IPS-18a (cell line): ENCODE results near the gene TMEM161B.
A peak's percentile ranks its signal among the peaks of the same experiment; 100 is the strongest.

Source experiments
- H3K27ac ChIP-seq: one replicate; pipeline ENCODE4 v1.5.1; 2013; ENCODE audit warnings: low read length
- H3K27me3 ChIP-seq: one replicate; pipeline ENCODE4 v1.6.1; 2013; ENCODE audit warnings: mild to moderate bottlenecking, low read length; ENCODE audit not compliant: control insufficient read depth, insufficient read depth
- H3K36me3 ChIP-seq: one replicate; pipeline ENCODE4 v1.6.1; 2013; ENCODE audit warnings: low read depth, low read length; ENCODE audit not compliant: control insufficient read depth
- H3K4me1 ChIP-seq: one replicate; pipeline ENCODE4 v1.6.1; 2013; ENCODE audit warnings: low read depth, low read length; ENCODE audit not compliant: control insufficient read depth
- H3K4me3 ChIP-seq: one replicate; pipeline ENCODE4 v1.5.1; 2013; ENCODE audit warnings: low read length
- H3K9ac ChIP-seq: one replicate; pipeline ENCODE4 v1.6.1; 2013; ENCODE audit warnings: mild to moderate bottlenecking, low read length, moderate library complexity
- H3K9me3 ChIP-seq: one replicate; pipeline ENCODE4 v1.6.1; 2013; ENCODE audit warnings: low read depth, low read length; ENCODE audit not compliant: control insufficient read depth

The TMEM161B gene

GRCh38 chr5:88268385-88269184 lies at the start of gene TMEM161B:
TMEM161B (minus strand) TSS chr5:88268845; CDS start chr5:88268723, 122 bp downstream.
- Histone ChIP-seq H3K4me1 (peaks cover 3% of the 10 kb centered on the region), H3K27me3 (no peaks in the 10 kb centered on the region), H3K36me3 (peaks cover 21% of the 10 kb centered on the region), H3K4me3 (peak within 1 kb of the TSS; percentile 96), H3K27ac (peak within 1 kb of the TSS; percentile 18), H3K9ac (peak within 1 kb of the TSS; percentile 62), H3K9me3 (peaks cover 13% of the 10 kb centered on the region)

- no peaks in the 10 kb centered on the region for H3K9me3 ChIP-seq
- no peaks in the 10 kb centered on the region for H3K36me3 ChIP-seq
- H3K27me3 ChIP-seq: no peaks in the 10 kb centered on the region
- H3K9ac ChIP-seq: no peak overlapping the region
- H3K27ac ChIP-seq: no peak overlapping the region
- H3K4me1 ChIP-seq: peaks cover 3% of the 10 kb centered on the region
- H3K4me3 ChIP-seq: no peak overlapping the region
Observed at GRCh38 chr5:88304356-88304755, 35.7 kb upstream of the TMEM161B start.

GRCh38 chr5:88298425-88298824 lies 29.8 kb upstream of the TMEM161B start:
- H3K27ac ChIP-seq: no peak overlapping the region
- no peaks in the 10 kb centered on the region for H3K9me3 ChIP-seq

GRCh38 chr5:88290801-88291200 lies 22.2 kb upstream of the TMEM161B start:
- Histone ChIP-seq H3K9me3 (no peaks in the 10 kb centered on the region), H3K27ac (no peak overlapping the region), H3K4me1 (no peaks in the 10 kb centered on the region), H3K4me3 (no peak overlapping the region), H3K36me3 (peaks cover 12% of the 10 kb centered on the region), H3K9ac (no peak overlapping the region), H3K27me3 (no peaks in the 10 kb centered on the region)

More at GRCh38 chr5:88298425-88298824, 29.8 kb upstream of the TMEM161B start:
- Histone ChIP-seq H3K4me3 (no peak overlapping the region), H3K4me1 (no peaks in the 10 kb centered on the region), H3K9ac (no peak overlapping the region), H3K27me3 (no peaks in the 10 kb centered on the region), H3K36me3 (no peaks in the 10 kb centered on the region)

GRCh38 chr5:88288528-88289197 lies 20.0 kb upstream of the TMEM161B start:
- Histone ChIP-seq H3K4me1 (no peaks in the 10 kb centered on the region), H3K9ac (no peak overlapping the region), H3K27ac (no peak overlapping the region), H3K36me3 (peaks cover 15% of the 10 kb centered on the region), H3K4me3 (no peak overlapping the region), H3K9me3 (no peaks in the 10 kb centered on the region), H3K27me3 (no peaks in the 10 kb centered on the region)

GRCh38 chr5:88287846-88288527 lies 19.3 kb upstream of the TMEM161B start:
- Histone ChIP-seq H3K27me3 (no peaks in the 10 kb centered on the region), H3K9me3 (no peaks in the 10 kb centered on the region), H3K9ac (no peak overlapping the region), H3K36me3 (peaks cover 15% of the 10 kb centered on the region), H3K4me1 (no peaks in the 10 kb centered on the region), H3K27ac (no peak overlapping the region), H3K4me3 (no peak overlapping the region)

GRCh38 chr5:88287302-88287701 lies 18.7 kb upstream of the TMEM161B start:
- Histone ChIP-seq H3K4me1 (no peaks in the 10 kb centered on the region), H3K27ac (no peak overlapping the region), H3K9me3 (no peaks in the 10 kb centered on the region), H3K4me3 (no peak overlapping the region), H3K36me3 (peaks cover 19% of the 10 kb centered on the region), H3K27me3 (no peaks in the 10 kb centered on the region), H3K9ac (no peak overlapping the region)

- no peak overlapping the region for H3K27ac ChIP-seq
- no peaks in the 10 kb centered on the region for H3K4me1 ChIP-seq
- peaks cover 14% of the 10 kb centered on the region for H3K36me3 ChIP-seq
Observed at GRCh38 chr5:88283690-88284089, 15.0 kb upstream of the TMEM161B start.

GRCh38 chr5:88281322-88281721 lies 12.7 kb upstream of the TMEM161B start:
- Histone ChIP-seq H3K27ac (no peak overlapping the region), H3K9me3 (no peaks in the 10 kb centered on the region), H3K27me3 (no peaks in the 10 kb centered on the region), H3K9ac (no peak overlapping the region), H3K4me1 (no peaks in the 10 kb centered on the region), H3K36me3 (peaks cover 10% of the 10 kb centered on the region), H3K4me3 (no peak overlapping the region)

More at GRCh38 chr5:88283690-88284089, 15.0 kb upstream of the TMEM161B start:
- Histone ChIP-seq H3K27me3 (no peaks in the 10 kb centered on the region), H3K9me3 (no peaks in the 10 kb centered on the region), H3K9ac (no peak overlapping the region), H3K4me3 (no peak overlapping the region)

- Histone ChIP-seq H3K9me3 (no peaks in the 10 kb centered on the region), H3K9ac (no peak overlapping the region), H3K4me3 (no peak overlapping the region), H3K27me3 (no peaks in the 10 kb centered on the region), H3K36me3 (peaks cover 13% of the 10 kb centered on the region), H3K27ac (no peak overlapping the region), H3K4me1 (no peaks in the 10 kb centered on the region)
Observed at GRCh38 chr5:88279584-88279983, 10.9 kb upstream of the TMEM161B start.

GRCh38 chr5:88276378-88276777 lies 7.7 kb upstream of the TMEM161B start:
- Histone ChIP-seq H3K4me1 (no peaks in the 10 kb centered on the region), H3K9ac (no peak overlapping the region), H3K36me3 (peaks cover 29% of the 10 kb centered on the region)

More at GRCh38 chr5:88276378-88276777, 7.7 kb upstream of the TMEM161B start:
- Histone ChIP-seq H3K9me3 (no peaks in the 10 kb centered on the region), H3K4me3 (no peak overlapping the region), H3K27ac (no peak overlapping the region), H3K27me3 (no peaks in the 10 kb centered on the region)
